Measurements from ENCODE around the gene CCDC97. TPM values are rescaled to one million over a fixed set of nuclear protein-coding genes. Genes with fewer than 3 reads are reported as not detected.
"Not testable (repeated sequence)": the region's sequence is repeated elsewhere in the genome, so short reads cannot be mapped to it uniquely, and the experiment has no call there.

Gene CCDC97
- 9.3 and 12.3 TPM in 2 replicates for total RNA-seq (2014; rRNA removed; shearing (Covaris generic))

DNA sequence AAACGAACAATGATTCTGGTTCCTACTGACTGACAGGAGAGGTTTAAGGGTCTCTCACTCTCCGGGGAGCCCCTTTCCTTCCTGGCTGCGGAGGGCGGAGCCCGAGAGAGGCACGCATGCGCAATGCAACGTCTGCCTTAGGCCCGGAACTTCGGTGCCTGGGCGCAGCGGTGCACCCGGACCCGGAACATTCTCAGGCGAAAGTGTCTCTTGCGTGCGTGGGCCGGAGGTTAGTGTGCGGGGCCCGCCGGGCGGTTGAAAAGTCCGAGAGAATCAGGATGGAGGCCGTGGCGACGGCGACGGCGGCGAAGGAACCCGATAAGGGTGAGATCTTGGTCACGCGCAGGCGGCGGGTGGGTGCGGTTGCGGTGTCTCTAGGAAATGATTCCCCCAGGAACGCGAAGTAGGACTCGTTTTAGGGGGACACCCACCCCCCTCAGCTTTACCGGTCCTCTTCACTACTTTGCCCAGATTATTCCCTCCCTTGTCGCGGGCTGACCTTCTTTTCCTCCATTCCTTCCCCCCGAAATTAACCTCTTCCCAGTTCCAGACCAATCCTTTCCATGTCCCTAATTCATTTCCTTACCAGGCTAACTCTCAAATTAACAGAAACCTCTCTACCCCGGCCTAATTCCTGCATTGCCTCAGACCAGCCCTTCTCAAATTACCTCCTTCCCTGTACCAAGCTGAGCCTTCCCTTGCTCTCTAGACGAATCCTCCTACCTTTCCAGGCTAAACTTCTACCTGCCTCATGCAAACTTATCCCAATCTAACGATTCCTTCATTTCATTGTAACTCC lies at the start of gene CCDC97:
CCDC97 (plus strand) TSS at position 140 of the 799 bp plus-strand sequence; CDS start at position 279, 139 bp downstream.
- DNase-seq (ENCODE audit: low spot score), result peak; percentile 88
- in situ Hi-C loops (cut with HindIII; ENCODE audit: low sequenced_read_pairs), result no loop called here

DNA sequence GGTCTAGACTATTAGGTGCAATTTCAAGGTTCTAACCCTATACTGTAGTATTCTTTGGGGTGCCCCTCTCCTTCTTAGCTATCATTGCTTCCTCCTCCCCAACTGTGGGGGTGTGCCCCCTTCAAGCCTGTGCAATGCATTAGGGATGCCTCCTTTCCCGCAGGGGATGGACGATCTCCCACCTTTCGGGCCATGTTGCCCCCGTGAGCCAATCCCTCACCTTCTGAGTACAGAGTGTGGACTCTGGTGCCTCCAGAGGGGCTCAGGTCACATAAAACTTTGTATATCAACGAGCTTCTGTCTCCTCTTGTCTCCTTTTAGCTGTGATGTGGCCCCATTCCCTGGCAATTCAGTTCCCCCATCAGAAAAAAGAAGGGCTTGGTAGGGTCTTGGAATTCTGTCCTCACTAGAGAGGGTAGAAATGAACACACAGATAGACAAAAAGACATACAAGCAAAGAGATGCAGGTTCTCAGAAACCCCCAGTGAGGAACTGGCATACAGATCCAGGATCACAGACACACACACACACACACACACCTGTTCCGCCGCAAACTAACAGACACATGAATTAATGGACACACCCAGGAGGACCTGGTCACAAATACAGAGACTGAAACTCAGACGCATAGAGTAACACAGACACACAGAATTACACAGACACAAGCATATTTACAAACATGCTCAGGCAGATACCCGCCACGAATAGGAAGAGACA lies 48.3 kb upstream of the CCDC97 start:
- DNase-seq (ENCODE audit: low spot score), result no peak
- in situ Hi-C loops (cut with HindIII; ENCODE audit: low sequenced_read_pairs), result no loop called here

DNA sequence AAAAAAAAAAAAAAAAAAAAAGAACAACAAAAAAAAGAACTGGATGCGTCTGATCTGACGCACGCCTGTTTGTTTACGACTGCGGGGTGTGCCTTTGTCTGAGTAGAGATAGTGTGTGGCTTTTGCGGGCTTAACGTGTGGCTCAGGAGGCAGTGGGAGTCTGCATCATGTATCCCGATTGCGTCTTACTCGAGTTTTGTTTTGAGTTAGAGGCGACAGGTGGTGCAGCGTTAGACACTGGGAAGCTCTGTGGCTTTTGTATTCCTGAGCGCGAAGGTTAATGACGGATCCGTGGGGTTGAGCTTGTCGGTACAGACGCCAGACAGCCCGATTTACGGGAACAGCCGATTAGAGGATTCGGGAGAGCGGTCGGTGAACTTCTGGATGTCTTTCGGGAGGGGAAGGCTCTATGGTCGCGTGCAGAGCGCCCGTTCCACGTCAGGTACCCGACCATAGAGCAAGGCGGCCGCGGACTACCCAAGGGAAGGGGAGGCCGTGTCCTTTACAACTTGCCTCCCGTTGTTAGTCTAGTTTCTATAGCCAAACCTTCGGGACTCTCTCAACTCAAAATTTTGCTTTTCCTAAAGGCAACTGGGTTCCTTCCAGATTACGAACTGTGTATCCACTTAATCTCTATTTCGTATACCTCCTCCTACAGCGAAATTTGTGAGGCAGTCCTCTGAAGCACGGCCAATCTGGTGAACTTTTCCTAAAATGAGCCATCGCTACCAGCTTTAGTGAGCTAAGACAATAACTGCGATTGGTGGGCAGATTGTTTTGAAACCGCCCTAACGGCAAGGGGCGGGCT lies 46.7 kb upstream of the CCDC97 start:
- in situ Hi-C loops (cut with HindIII; ENCODE audit: low sequenced_read_pairs), result no loop called here
- no peak for DNase-seq (ENCODE audit: low spot score)

DNA sequence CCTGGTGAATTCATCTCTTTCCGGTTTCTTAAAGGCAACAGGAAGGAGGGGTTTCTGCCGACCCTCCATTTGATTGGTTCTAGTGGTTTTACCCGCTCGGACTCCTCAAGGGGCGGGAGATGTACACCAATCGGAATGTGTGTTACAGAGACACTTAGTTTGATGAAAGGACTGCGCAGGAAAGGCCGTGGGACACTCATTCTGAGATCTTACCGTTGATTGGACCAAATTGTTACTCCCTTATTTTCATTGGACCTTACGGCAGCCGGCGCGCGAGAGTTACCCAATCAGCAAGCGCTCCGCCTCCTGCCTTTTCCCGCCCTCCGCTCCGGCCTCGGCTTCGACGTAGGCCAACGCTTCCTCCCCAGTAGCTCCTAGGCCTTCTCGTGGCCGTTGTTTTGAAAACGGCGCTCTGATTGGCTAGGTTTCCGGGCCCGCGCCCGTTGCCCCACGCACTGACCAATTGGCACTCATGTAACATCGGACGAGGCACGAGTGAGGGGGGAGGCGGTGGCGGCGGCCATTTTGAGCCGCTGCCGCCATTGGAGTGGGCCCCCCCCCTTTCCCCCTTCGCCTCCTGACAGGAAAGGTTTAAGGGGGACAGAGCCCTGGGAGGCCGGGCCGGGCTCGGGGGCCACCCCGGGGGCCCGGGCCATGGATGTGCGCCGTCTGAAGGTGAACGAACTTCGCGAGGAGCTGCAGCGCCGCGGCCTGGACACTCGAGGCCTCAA lies 46.0 kb upstream of the CCDC97 start, which contains the start of gene HNRNPUL1:
HNRNPUL1 (plus strand) TSS at position 523 of the 731 bp plus-strand sequence; CDS start at position 655, 132 bp downstream.
- in situ Hi-C loops (cut with HindIII; ENCODE audit: low sequenced_read_pairs), result no loop called here
- DNase-seq (ENCODE audit: low spot score), result peak; percentile 100

- in situ Hi-C loops (cut with HindIII; ENCODE audit: low sequenced_read_pairs), result no loop called here
- peak; percentile 23 for DNase-seq (ENCODE audit: low spot score)
Measured at GRCh38 chr19:41264581-41265394, 45.2 kb upstream of the CCDC97 start.

DNA sequence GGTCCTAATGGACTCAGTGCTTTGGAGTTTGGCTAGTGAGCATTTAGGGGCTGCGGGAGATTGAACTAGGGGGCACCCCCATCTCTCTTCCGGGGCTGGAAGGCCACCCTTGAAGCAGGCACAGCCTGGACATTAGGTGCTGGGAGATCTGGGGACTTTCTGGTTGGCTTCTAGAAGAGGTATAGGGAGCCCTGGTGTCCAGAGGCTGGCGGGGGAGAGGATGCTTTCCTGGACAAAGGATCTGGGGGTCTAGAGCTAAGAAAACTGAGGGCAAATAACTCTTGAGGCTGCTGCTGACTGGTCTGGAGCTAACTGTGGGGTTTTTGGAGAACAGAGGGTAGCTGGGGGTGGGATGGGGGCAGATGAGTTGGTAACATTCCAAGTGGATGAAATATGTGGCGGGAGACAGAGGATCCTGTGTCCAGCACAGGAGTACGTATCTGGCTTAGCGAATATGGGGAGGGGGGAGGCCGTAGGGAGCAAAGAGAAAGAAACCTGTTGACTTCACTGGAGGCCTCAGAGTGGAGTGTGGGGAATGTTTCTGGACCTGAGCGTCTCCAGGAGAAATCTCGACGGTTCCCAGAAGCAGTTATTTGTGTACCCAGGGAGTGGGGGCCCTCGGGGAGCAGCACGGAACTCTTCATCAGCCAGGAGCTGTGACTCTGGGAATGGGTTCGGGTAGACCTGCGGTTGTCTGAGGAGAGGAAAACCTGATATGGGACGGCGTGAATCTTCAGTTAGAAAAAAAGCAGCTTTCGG lies 44.4 kb upstream of the CCDC97 start:
- no peak for DNase-seq (ENCODE audit: low spot score)
- in situ Hi-C loops (cut with HindIII; ENCODE audit: low sequenced_read_pairs), result no loop called here

- in situ Hi-C loops (cut with HindIII; ENCODE audit: low sequenced_read_pairs), result no loop called here
- no peak for DNase-seq (ENCODE audit: low spot score)
Measured at GRCh38 chr19:41269055-41269454, 40.9 kb upstream of the CCDC97 start.

GRCh38 chr19:41269571-41269970 lies 40.4 kb upstream of the CCDC97 start:
- in situ Hi-C loops (cut with HindIII; ENCODE audit: low sequenced_read_pairs), result no loop called here
- no peak for DNase-seq (ENCODE audit: low spot score)

- in situ Hi-C loops (cut with HindIII; ENCODE audit: low sequenced_read_pairs), result no loop called here
- DNase-seq (ENCODE audit: low spot score), result no peak
Measured at GRCh38 chr19:41273076-41273475, 36.9 kb upstream of the CCDC97 start.

DNA sequence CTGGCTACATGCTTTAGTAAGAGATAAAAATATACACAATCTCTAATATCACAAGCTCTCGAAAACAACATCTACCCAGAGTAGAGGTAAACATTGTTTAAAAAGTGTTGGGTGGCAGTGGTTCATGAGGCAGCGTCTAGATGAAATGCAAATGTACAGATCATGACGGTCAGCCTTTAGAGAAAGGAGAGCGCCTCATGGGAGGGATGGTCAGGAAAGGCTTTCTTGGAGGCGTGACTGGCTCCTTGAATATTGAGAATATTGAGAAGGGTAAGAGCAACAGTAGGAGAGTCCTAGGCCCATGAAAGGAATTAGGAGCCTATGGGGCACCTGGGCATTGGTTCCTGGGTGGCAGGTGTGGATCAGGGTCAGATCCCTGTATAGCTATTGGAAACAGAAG lies 35.2 kb upstream of the CCDC97 start:
- no peak for DNase-seq (ENCODE audit: low spot score)
- in situ Hi-C loops (cut with HindIII; ENCODE audit: low sequenced_read_pairs), result no loop called here

- no peak for DNase-seq (ENCODE audit: low spot score)
- in situ Hi-C loops (cut with HindIII; ENCODE audit: low sequenced_read_pairs), result no loop called here
Measured at GRCh38 chr19:41276231-41276630, 33.7 kb upstream of the CCDC97 start.

- in situ Hi-C loops (cut with HindIII; ENCODE audit: low sequenced_read_pairs), result no loop called here
- no peak for DNase-seq (ENCODE audit: low spot score)
Measured at GRCh38 chr19:41278478-41278877, 31.5 kb upstream of the CCDC97 start.

DNA sequence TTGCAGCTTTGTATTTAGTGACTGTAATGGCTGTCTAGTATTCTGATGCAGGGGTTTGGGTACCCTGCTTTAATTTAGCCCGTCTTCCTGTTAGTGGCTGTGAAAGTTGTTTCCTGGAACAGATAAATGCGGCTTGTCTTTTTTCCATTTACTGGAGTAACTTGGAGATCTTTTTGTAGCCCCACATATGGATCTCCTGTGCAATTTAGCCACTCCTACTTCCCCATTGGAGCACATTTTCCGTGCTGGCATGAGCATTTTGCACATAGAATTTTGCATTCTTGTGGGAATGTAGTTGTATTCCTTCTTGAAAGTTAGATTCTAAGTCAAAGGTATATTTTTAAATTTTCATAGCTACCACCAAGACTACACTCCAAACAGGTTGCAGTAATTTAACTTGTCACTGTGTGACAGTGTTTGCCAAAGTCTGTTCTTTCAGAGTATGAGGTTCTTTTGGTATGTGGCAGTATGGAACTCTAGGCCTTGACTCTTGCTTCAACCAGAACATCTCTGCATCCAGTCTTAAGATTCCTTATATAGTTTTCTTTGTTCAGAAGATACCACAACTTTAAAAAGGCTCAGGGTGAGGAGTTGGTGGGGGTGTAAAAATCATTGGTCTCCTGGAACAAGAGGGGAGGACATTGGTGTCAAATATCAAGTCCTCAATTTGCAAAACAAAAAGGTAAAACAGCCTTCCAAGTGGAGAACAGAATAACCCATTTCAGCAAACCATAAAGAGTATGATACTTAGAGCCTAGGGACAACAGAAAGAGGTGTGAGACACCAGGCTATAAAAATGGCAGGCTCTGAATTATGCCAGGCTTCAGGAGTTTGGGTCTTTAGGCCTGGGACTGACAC lies 21.1 kb upstream of the CCDC97 start:
- in situ Hi-C loops (cut with HindIII; ENCODE audit: low sequenced_read_pairs), result no loop called here
- DNase-seq (ENCODE audit: low spot score), result no peak

DNA sequence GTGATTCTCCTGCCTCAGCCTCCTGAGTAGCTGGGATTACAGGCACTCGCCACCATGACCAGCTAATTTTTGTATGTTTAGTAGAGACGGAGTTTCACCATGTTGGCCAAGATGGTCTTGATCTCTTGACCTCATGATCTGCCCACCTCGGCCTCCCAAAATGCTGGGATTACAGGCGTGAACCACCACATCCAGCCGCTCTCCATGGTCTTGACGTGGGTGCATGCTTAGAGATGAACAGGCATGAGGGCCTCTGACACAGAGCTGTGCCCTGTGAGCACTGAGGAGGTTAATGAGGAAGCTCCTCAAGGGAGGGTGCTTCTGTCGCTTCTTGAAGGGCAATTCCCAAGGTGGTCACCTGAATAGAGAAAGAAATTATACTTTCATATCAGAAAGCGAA lies 20.2 kb upstream of the CCDC97 start:
- in situ Hi-C loops (cut with HindIII; ENCODE audit: low sequenced_read_pairs); DNase-seq (ENCODE audit: low spot score): not testable (repeated sequence)

DNA sequence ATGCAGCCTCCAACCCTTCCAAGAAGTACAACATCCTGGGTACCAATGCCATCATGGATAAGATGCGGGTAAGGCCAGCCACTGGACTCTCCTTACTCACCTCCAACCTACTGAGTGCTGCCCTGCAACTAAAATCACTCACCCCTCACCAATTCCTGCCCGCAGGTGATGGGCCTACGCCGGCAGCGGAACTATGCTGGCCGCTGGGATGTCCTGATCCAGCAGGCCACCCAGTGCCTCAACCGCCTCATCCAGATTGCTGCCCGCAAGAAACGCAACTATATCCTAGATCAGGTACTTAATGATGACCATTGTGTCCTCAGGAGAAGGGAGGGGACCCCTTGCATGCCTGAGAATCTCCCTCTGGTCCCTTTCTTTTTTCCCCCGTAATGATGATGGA lies 15.6 kb upstream of the CCDC97 start:
- in situ Hi-C loops (cut with HindIII; ENCODE audit: low sequenced_read_pairs), result no loop called here
- no peak for DNase-seq (ENCODE audit: low spot score)

- DNase-seq (ENCODE audit: low spot score), result no peak
- in situ Hi-C loops (cut with HindIII; ENCODE audit: low sequenced_read_pairs), result no loop called here
Measured at GRCh38 chr19:41295499-41295898, 14.5 kb upstream of the CCDC97 start.

GRCh38 chr19:41296433-41296871 lies 13.5 kb upstream of the CCDC97 start:
- in situ Hi-C loops (cut with HindIII; ENCODE audit: low sequenced_read_pairs), result no loop called here
- no peak for DNase-seq (ENCODE audit: low spot score)
